Measurements from ENCODE around the gene KCNQ2.

DNA sequence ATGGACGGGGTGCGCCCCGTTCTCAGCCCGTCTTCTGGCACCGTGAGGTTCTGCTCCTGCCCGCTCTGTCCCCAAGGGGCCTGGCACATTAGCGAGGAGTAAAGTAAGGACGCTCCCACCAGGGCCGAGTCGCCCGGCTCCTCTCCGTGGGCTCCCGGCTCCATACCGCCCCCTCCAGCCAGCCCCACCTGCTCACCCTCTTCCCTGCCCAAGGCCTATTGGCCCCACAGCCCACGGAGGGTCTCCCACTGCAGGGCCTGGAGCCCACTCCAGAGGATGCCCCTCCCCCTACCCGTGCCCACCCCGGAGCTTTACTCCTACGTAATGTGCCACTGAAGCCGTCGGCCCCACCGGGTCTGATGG is 63.8 kb downstream of the KCNQ2 start:
- no peak for TF ChIP-seq CTCF (IDR thresholded peaks at IDR 0.05)
- TF ChIP-seq EP300 (IDR thresholded peaks at IDR 0.05) = no peak
- TF ChIP-seq POLR2A (IDR thresholded peaks at IDR 0.05) = no peak

Measured in ovary (tissue), 3 donors.